GM18526 (cell line): Measurements from ENCODE around the gene DOCK3.

Source experiments
- POLR2A ChIP-seq: IDR thresholded peaks from 3 replicates; pipeline ENCODE4 v1.6.1; 2011; ENCODE audit not compliant: insufficient read length; ENCODE audit errors: extremely low read depth

DOCK3 gene

GRCh38 chr3:51270559-51270958 lies 595.8 kb downstream of the DOCK3 start:
- no peak for TF ChIP-seq POLR2A

- no peak for TF ChIP-seq POLR2A
Measured at GRCh38 chr3:51271172-51271571, 596.4 kb downstream of the DOCK3 start.

GRCh38 chr3:51274052-51274451 lies 599.3 kb downstream of the DOCK3 start:
- no peak for TF ChIP-seq POLR2A

- TF ChIP-seq POLR2A = no peak
Measured at GRCh38 chr3:51275111-51275805, 600.5 kb downstream of the DOCK3 start.

GRCh38 chr3:51276046-51276445 lies 601.3 kb downstream of the DOCK3 start:
- no peak for TF ChIP-seq POLR2A

- TF ChIP-seq POLR2A = no peak
Measured at GRCh38 chr3:51279448-51279847, 604.7 kb downstream of the DOCK3 start.

- TF ChIP-seq POLR2A = no peak
Measured at GRCh38 chr3:51280176-51280575, 605.4 kb downstream of the DOCK3 start.

- no peak for TF ChIP-seq POLR2A
Measured at GRCh38 chr3:51282931-51283330, 608.2 kb downstream of the DOCK3 start.

GRCh38 chr3:51283421-51283820 lies 608.7 kb downstream of the DOCK3 start:
- TF ChIP-seq POLR2A = no peak

- TF ChIP-seq POLR2A = no peak
Measured at GRCh38 chr3:51295625-51296024, 620.9 kb downstream of the DOCK3 start.

- TF ChIP-seq POLR2A = no peak
Measured at GRCh38 chr3:51297333-51297732, 622.6 kb downstream of the DOCK3 start.

GRCh38 chr3:51304230-51304629 lies 629.5 kb downstream of the DOCK3 start:
- no peak for TF ChIP-seq POLR2A

GRCh38 chr3:51306093-51306492 lies 631.4 kb downstream of the DOCK3 start:
- no peak for TF ChIP-seq POLR2A

GRCh38 chr3:51307458-51307857 lies 632.7 kb downstream of the DOCK3 start:
- TF ChIP-seq POLR2A = no peak

GRCh38 chr3:51311055-51311454 lies 636.3 kb downstream of the DOCK3 start:
- TF ChIP-seq POLR2A = no peak

GRCh38 chr3:51328206-51328605 lies 653.5 kb downstream of the DOCK3 start:
- TF ChIP-seq POLR2A = no peak

GRCh38 chr3:51330046-51330445 lies 655.3 kb downstream of the DOCK3 start:
- TF ChIP-seq POLR2A = no peak
